ENCODE data around the gene XYLT1. TPM values are rescaled to one million over a fixed set of nuclear protein-coding genes. Genes with fewer than 3 reads are reported as not detected.

The XYLT1 gene
- total RNA-seq, 1 experiment from 2014 or later, result 25.0 TPM

DNA sequence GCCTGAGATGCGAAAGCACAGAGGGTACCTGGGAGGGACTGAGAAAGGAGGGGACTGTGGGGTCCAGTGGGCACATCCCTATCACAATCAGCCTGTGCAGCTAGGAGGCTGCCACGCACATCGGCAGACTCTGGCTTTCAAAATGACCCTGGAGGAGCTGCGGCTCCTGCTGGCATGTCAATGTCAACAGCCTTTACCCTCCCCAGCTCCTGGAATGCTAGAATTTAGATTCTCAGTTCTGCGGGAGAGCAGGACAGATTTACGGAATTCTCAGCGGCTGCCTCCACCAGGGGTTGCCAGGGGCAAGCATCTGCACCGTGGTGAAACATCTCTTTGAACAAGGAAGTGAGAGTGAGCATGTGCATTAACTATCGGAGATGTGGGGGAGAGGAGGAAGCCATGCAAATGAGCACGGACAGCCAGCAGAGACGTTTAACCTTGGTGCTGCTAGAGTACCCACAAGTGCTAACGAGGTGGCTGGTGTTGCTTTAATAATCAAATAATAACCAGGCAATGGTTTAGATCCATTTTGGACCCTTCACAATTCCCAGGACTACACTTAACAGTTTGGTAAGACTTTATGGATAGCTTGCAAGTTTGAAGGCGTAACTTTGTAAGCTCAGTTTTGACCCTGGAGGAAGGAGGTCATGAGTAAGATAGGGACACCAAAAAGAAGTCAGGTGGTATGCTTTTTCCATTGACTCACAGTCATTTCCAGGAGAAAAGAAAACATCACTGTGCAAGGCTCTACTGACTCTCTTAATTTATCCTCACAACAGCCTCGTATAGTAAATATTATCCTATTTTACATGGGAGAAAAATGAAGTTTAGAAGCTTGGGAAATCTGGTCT is 54.1 kb downstream of the XYLT1 start:
- ChIA-PET POLR2A (interaction anchor here (0.6 kb wide), 1 partner anchor 100 kb away, joined by 6 read pairs; no protein-coding TSS in a partner anchor), CTCF (interaction anchor here (0.8 to 2.0 kb wide), 7 partner anchors 17 to 205 kb away, joined by 3 to 18 read pairs (median 3); partner anchors contain the start of gene XYLT1)
- peaks cover 8% of the 10 kb centered on the region for H3K9me3 Mint-ChIP-seq
- ATAC-seq, result peak; percentile 79
- H3K27me3 Mint-ChIP-seq (ENCODE audit: low read depth), result no peaks in the 10 kb centered on the region; the same call in 1 of the 2 replicates
- 0 out of 2 replicates have a peak overlapping the region, but pooled peaks have one; percentile 14 for H3K4me3 Mint-ChIP-seq
- peaks cover 51% of the 10 kb centered on the region for H3K4me1 Mint-ChIP-seq
- peaks cover 14% of the 10 kb centered on the region for H3K36me3 Mint-ChIP-seq
- TF ChIP-seq GRHL2 (CRISPR knock-in tag; IDR thresholded peaks at IDR 0.05; ENCODE audit: insufficient replicate concordance, severe bottlenecking) (no peak), PRRX2 (CRISPR knock-in tag; IDR thresholded peaks at IDR 0.05) (no peak), GTF2I (CRISPR knock-in tag; conservative IDR thresholded peaks at IDR 0.05) (no peak), SMAD4 (CRISPR knock-in tag; IDR thresholded peaks at IDR 0.05) (no peak), NR2C2 (CRISPR knock-in tag; IDR thresholded peaks at IDR 0.05) (no peak), ZNF423 (CRISPR knock-in tag; IDR thresholded peaks at IDR 0.05) (no peak), SOX15 (CRISPR knock-in tag; IDR thresholded peaks at IDR 0.05) (no peak), RELA (CRISPR knock-in tag; IDR thresholded peaks at IDR 0.05; ENCODE audit: borderline replicate concordance) (no peak), TEAD1 (CRISPR knock-in tag; IDR thresholded peaks at IDR 0.05) (no peak), MYBL2 (CRISPR knock-in tag; IDR thresholded peaks at IDR 0.05) (no peak), ZBTB21 (CRISPR knock-in tag; IDR thresholded peaks at IDR 0.05; ENCODE audit: borderline replicate concordance) (no peak)
- TF ChIP-seq, protein P1, sequence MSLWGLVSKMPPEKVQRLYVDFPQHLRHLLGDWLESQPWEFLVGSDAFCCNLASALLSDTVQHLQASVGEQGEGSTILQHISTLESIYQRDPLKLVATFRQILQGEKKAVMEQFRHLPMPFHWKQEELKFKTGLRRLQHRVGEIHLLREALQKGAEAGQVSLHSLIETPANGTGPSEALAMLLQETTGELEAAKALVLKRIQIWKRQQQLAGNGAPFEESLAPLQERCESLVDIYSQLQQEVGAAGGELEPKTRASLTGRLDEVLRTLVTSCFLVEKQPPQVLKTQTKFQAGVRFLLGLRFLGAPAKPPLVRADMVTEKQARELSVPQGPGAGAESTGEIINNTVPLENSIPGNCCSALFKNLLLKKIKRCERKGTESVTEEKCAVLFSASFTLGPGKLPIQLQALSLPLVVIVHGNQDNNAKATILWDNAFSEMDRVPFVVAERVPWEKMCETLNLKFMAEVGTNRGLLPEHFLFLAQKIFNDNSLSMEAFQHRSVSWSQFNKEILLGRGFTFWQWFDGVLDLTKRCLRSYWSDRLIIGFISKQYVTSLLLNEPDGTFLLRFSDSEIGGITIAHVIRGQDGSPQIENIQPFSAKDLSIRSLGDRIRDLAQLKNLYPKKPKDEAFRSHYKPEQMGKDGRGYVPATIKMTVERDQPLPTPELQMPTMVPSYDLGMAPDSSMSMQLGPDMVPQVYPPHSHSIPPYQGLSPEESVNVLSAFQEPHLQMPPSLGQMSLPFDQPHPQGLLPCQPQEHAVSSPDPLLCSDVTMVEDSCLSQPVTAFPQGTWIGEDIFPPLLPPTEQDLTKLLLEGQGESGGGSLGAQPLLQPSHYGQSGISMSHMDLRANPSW (CRISPR knock-in tag; conservative IDR thresholded peaks at IDR 0.05; ENCODE audit: low read depth), result no peak
- TF ChIP-seq, protein P2, sequence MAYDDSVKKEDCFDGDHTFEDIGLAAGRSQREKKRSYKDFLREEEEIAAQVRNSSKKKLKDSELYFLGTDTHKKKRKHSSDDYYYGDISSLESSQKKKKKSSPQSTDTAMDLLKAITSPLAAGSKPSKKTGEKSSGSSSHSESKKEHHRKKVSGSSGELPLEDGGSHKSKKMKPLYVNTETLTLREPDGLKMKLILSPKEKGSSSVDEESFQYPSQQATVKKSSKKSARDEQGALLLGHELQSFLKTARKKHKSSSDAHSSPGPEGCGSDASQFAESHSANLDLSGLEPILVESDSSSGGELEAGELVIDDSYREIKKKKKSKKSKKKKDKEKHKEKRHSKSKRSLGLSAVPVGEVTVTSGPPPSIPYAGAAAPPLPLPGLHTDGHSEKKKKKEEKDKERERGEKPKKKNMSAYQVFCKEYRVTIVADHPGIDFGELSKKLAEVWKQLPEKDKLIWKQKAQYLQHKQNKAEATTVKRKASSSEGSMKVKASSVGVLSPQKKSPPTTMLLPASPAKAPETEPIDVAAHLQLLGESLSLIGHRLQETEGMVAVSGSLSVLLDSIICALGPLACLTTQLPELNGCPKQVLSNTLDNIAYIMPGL (CRISPR knock-in tag; IDR thresholded peaks at IDR 0.05), result no peak
- DNase-seq (ENCODE audit: low spot score), result peak; percentile 31
- H3K27ac Mint-ChIP-seq, result peak overlapping the region; percentile 87

GRCh38 chr16:17414916-17415315 is 55.8 kb downstream of the XYLT1 start:
- H3K4me1 Mint-ChIP-seq, result peaks cover 48% of the 10 kb centered on the region
- peak overlapping the region; percentile 55 for H3K27ac Mint-ChIP-seq
- ATAC-seq, result no peak
- ChIA-PET CTCF (interaction anchor here (2.0 kb wide), 1 partner anchor 53 kb away, joined by 18 read pairs; no protein-coding TSS in a partner anchor), POLR2A (no interaction called here)
- H3K9me3 Mint-ChIP-seq, result peaks cover 4% of the 10 kb centered on the region
- TF ChIP-seq FOXP4 (CRISPR knock-in tag; IDR thresholded peaks at IDR 0.05) (no peak), ZNF512 (CRISPR knock-in tag; IDR thresholded peaks at IDR 0.05; ENCODE audit: borderline replicate concordance) (no peak), PREB (CRISPR knock-in tag; IDR thresholded peaks at IDR 0.05; ENCODE audit: borderline replicate concordance) (no peak), MYBL2 (CRISPR knock-in tag; IDR thresholded peaks at IDR 0.05) (no peak), EMX1 (CRISPR knock-in tag; IDR thresholded peaks at IDR 0.05) (no peak), CREB1 (CRISPR knock-in tag; IDR thresholded peaks at IDR 0.05) (no peak), CTCF (IDR thresholded peaks at IDR 0.05) (no peak)
- TF ChIP-seq, protein P3, sequence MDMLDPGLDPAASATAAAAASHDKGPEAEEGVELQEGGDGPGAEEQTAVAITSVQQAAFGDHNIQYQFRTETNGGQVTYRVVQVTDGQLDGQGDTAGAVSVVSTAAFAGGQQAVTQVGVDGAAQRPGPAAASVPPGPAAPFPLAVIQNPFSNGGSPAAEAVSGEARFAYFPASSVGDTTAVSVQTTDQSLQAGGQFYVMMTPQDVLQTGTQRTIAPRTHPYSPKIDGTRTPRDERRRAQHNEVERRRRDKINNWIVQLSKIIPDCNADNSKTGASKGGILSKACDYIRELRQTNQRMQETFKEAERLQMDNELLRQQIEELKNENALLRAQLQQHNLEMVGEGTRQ (CRISPR knock-in tag; IDR thresholded peaks at IDR 0.05), result no peak
- DNase-seq (ENCODE audit: low spot score), result no peak
- no peak overlapping the region for H3K4me3 Mint-ChIP-seq
- H3K36me3 Mint-ChIP-seq, result peaks cover 6% of the 10 kb centered on the region; the same call in 1 of the 2 replicates
- H3K27me3 Mint-ChIP-seq (ENCODE audit: low read depth), result no peaks in the 10 kb centered on the region; the same call in 1 of the 2 replicates
